NT2/D1 (cell line): ENCODE data around the gene IBA57.

Experiments used
- SUZ12 ChIP-seq: IDR thresholded peaks from 2 replicates; pipeline ENCODE4 v1.6.1; 2011; ENCODE audit not compliant: insufficient read length, insufficient read depth; ENCODE audit errors: extremely low read depth
- YY1 ChIP-seq: IDR thresholded peaks from 2 replicates; pipeline ENCODE4 v1.6.1; 2011; ENCODE audit not compliant: insufficient read length, insufficient read depth
- ZNF274 ChIP-seq: IDR thresholded peaks from 2 replicates; pipeline ENCODE4 v1.6.1; 2011; ENCODE audit warnings: mild to moderate bottlenecking, low read depth, low read length

GRCh38 chr1:228158151-228159007, 7.2 kb upstream of the IBA57 start:
- no peak for TF ChIP-seq YY1
- no peak for TF ChIP-seq ZNF274
- no peak for TF ChIP-seq SUZ12
